ENCODE data around the gene RAD21L1.

RAD21L1 gene

DNA sequence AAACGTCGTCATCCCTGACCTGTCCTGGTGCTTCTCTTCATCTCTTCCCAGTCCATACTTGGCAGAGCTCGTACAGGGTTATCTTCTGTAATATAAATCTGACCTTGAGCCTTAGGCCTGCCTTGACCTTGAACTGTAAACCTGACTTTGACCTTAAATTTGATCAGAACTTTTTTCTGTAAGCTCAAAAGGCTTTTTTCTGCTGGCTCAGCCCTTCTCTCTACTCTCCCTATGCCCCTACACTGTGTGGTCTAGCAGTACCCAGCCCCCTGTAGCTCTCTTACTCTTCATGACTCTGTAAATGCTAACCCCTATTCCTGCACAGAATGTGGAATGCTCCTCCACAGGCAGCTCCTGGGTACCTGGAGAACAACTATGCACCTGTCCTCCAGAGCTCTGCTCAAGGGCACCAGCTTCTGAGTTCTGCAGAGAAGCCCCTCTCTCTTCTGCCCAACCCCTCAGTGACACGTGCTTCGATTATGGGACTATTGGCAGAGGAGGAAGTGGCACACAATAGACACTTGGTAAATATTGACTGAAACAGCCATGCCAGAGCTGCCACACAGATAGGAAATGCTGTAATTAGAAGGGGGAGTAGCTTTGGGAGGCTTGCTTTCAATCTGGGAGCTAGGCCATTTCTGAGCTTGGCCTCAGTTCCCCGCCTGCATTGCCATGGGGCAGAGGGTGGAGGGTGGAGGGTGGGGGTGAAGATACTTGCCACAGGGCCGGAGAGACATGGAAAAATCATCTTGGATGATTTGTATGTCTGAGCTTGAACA, 55.6 kb downstream of the RAD21L1 start:
- H3K9me3 ChIP-seq (ENCODE audit: control insufficient read depth, low read length) = no peaks in the 10 kb centered on the region
- H3K36me3 ChIP-seq (ENCODE audit: control insufficient read depth, insufficient read depth, low read length) = no peaks in the 10 kb centered on the region
- no peak overlapping the region for H3K4me3 ChIP-seq (ENCODE audit: insufficient read depth, low read depth, low read length)
- no peak overlapping the region for H3K27ac ChIP-seq (ENCODE audit: insufficient read depth, low read depth, low read length, poor library complexity, severe bottlenecking)
- no peaks in the 10 kb centered on the region for H3K27me3 ChIP-seq (ENCODE audit: control insufficient read depth, insufficient read depth, low read length, poor library complexity, severe bottlenecking)
- H3K4me1 ChIP-seq (ENCODE audit: control insufficient read depth, insufficient read depth, low read length) = peaks cover 4% of the 10 kb centered on the region
- 80 to 85% methylated on average over 7 of the region's 7 CpGs for whole genome bisulfite sequencing, 2 experiments

GRCh38 chr20:1282966-1283365, 57.1 kb downstream of the RAD21L1 start:
- H3K36me3 ChIP-seq (ENCODE audit: control insufficient read depth, insufficient read depth, low read length) = no peaks in the 10 kb centered on the region
- peaks cover 5% of the 10 kb centered on the region for H3K4me1 ChIP-seq (ENCODE audit: control insufficient read depth, insufficient read depth, low read length)
- H3K4me3 ChIP-seq (ENCODE audit: insufficient read depth, low read depth, low read length) = no peak overlapping the region
- 72 to 74% methylated on average over 3 of the region's 3 CpGs for WGBS, 2 experiments
- no peaks in the 10 kb centered on the region for H3K9me3 ChIP-seq (ENCODE audit: control insufficient read depth, low read length)
- H3K27ac ChIP-seq (ENCODE audit: insufficient read depth, low read depth, low read length, poor library complexity, severe bottlenecking) = no peak overlapping the region
- H3K27me3 ChIP-seq (ENCODE audit: control insufficient read depth, insufficient read depth, low read length, poor library complexity, severe bottlenecking) = no peaks in the 10 kb centered on the region

GRCh38 chr20:1283522-1284510, 58.0 kb downstream of the RAD21L1 start:
- H3K27me3 ChIP-seq (ENCODE audit: control insufficient read depth, insufficient read depth, low read length, poor library complexity, severe bottlenecking) = no peaks in the 10 kb centered on the region
- 93 to 94% methylated on average over 9 of the region's 9 CpGs for WGBS, 2 experiments
- no peaks in the 10 kb centered on the region for H3K36me3 ChIP-seq (ENCODE audit: control insufficient read depth, insufficient read depth, low read length)
- no peak overlapping the region for H3K4me3 ChIP-seq (ENCODE audit: insufficient read depth, low read depth, low read length)
- H3K4me1 ChIP-seq (ENCODE audit: control insufficient read depth, insufficient read depth, low read length) = peaks cover 5% of the 10 kb centered on the region
- H3K9me3 ChIP-seq (ENCODE audit: control insufficient read depth, low read length) = no peaks in the 10 kb centered on the region
- no peak overlapping the region for H3K27ac ChIP-seq (ENCODE audit: insufficient read depth, low read depth, low read length, poor library complexity, severe bottlenecking)

- peaks cover 5% of the 10 kb centered on the region for H3K4me1 ChIP-seq (ENCODE audit: control insufficient read depth, insufficient read depth, low read length)
- H3K9me3 ChIP-seq (ENCODE audit: control insufficient read depth, low read length) = no peaks in the 10 kb centered on the region
- WGBS, 2 experiments = 85 to 86% methylated on average over 9 of the region's 9 CpGs
- H3K36me3 ChIP-seq (ENCODE audit: control insufficient read depth, insufficient read depth, low read length) = no peaks in the 10 kb centered on the region
- H3K27ac ChIP-seq (ENCODE audit: insufficient read depth, low read depth, low read length, poor library complexity, severe bottlenecking) = no peak overlapping the region
- no peak overlapping the region for H3K4me3 ChIP-seq (ENCODE audit: insufficient read depth, low read depth, low read length)
- H3K27me3 ChIP-seq (ENCODE audit: control insufficient read depth, insufficient read depth, low read length, poor library complexity, severe bottlenecking) = no peaks in the 10 kb centered on the region
Measured at GRCh38 chr20:1286267-1287024, 60.6 kb downstream of the RAD21L1 start.

- no peaks in the 10 kb centered on the region for H3K27me3 ChIP-seq (ENCODE audit: control insufficient read depth, insufficient read depth, low read length, poor library complexity, severe bottlenecking)
- H3K4me1 ChIP-seq (ENCODE audit: control insufficient read depth, insufficient read depth, low read length) = peaks cover 5% of the 10 kb centered on the region
- H3K36me3 ChIP-seq (ENCODE audit: control insufficient read depth, insufficient read depth, low read length) = no peaks in the 10 kb centered on the region
- H3K4me3 ChIP-seq (ENCODE audit: insufficient read depth, low read depth, low read length) = no peak overlapping the region
- H3K9me3 ChIP-seq (ENCODE audit: control insufficient read depth, low read length) = no peaks in the 10 kb centered on the region
- 91 to 94% methylated on average over 1 of the region's 1 CpG for WGBS, 2 experiments
- H3K27ac ChIP-seq (ENCODE audit: insufficient read depth, low read depth, low read length, poor library complexity, severe bottlenecking) = no peak overlapping the region
Measured at GRCh38 chr20:1287306-1287705, 61.5 kb downstream of the RAD21L1 start.

DNA sequence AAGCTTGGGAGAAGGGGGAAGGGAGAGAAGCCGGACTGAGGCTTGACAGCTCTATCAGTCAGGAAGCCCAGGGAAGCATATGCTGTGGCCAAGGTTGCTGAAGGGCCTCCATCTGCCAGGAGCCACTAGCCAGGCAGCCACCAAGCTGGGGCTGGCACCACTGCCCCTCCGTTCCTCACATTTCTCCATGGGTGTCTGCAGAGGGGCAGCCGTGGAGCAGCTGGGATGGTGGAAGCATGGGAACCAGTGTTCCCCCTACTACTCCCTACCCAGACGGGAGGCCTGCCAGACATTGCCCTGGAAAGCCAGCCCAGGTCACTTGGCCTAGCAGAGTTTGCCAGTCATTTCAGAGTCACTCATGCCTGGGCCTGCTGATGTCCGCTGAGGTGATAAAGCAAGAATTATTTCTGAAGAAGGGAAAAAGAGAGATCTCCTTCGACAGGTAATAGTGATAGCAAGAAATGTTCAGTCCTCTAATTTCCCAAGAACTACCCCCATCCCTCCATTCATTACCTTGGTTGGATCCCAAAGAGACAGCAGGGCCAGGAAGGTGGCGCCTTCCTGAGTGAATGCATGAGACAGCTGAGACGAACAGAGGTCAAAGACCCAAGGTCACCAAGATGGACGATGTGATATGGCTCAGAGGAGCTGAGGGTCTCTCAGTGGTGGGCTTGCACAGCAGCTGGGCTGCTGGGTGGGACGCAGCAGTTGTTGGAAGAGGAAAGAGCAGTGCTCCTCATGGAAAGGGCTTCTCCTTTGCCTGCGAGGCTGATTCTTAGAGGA, 62.1 kb downstream of the RAD21L1 start:
- no peak overlapping the region for H3K27ac ChIP-seq (ENCODE audit: insufficient read depth, low read depth, low read length, poor library complexity, severe bottlenecking)
- 93 to 94% methylated on average over 10 to 11 of the region's 11 CpGs for WGBS, 2 experiments
- H3K9me3 ChIP-seq (ENCODE audit: control insufficient read depth, low read length) = no peaks in the 10 kb centered on the region
- no peak overlapping the region for H3K4me3 ChIP-seq (ENCODE audit: insufficient read depth, low read depth, low read length)
- H3K4me1 ChIP-seq (ENCODE audit: control insufficient read depth, insufficient read depth, low read length) = peaks cover 5% of the 10 kb centered on the region
- H3K36me3 ChIP-seq (ENCODE audit: control insufficient read depth, insufficient read depth, low read length) = no peaks in the 10 kb centered on the region
- H3K27me3 ChIP-seq (ENCODE audit: control insufficient read depth, insufficient read depth, low read length, poor library complexity, severe bottlenecking) = no peaks in the 10 kb centered on the region

DNA sequence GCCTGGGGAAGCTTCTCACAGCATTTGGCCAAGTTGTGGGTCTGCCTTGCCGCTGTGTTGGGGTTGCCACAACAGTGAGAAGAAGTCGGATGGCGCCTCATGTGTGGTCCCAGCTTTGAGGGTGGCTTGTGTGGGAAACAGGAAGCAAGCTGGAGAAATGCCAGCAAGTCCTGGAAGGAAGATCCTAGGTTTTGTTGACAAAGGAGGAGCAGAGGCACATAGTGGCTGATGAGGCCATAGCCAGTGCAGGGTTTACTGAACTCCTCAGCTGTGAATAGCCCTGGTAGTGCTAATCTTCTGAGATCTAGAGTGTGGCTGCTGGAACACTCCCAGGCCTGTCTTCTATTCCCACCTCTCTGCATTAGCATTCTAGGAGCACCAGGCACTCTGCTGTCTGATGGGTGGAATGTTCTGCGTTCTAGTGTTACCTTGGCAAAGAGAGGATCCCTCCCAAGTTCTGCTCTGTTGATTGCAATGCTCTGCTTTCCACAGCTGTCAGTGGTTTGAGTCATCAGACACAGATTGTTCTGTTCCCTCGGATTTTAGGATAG, 65.4 kb downstream of the RAD21L1 start:
- no peaks in the 10 kb centered on the region for H3K27me3 ChIP-seq (ENCODE audit: control insufficient read depth, insufficient read depth, low read length, poor library complexity, severe bottlenecking)
- 82 to 86% methylated on average over 5 of the region's 5 CpGs for WGBS, 2 experiments

DNA sequence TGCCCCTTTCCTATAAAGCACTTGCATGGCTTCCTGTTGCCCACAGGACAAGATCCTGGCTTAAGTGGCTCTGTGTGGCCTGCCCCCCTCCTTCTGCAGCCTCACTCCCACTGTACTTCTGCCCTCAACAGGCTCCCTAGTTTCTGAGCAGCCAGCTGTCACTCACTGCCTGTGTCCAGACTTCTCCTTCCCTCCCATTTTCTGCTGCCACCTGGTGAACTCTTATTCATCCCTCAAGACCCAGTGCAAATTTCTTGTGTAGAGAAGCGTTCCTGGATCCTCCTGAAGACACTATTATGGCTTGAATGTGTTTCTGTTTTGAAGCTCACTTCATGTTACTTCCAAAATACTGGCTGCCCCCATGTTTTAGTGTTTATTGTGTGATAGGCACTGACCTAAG, 66.8 kb downstream of the RAD21L1 start:
- H3K36me3 ChIP-seq (ENCODE audit: control insufficient read depth, insufficient read depth, low read length) = no peaks in the 10 kb centered on the region
- WGBS, 2 experiments = 75 to 80% methylated on average over 1 of the region's 1 CpG
- no peak overlapping the region for H3K4me3 ChIP-seq (ENCODE audit: insufficient read depth, low read depth, low read length)
- no peaks in the 10 kb centered on the region for H3K27me3 ChIP-seq (ENCODE audit: control insufficient read depth, insufficient read depth, low read length, poor library complexity, severe bottlenecking)
- no peaks in the 10 kb centered on the region for H3K4me1 ChIP-seq (ENCODE audit: control insufficient read depth, insufficient read depth, low read length)
- no peaks in the 10 kb centered on the region for H3K9me3 ChIP-seq (ENCODE audit: control insufficient read depth, low read length)
- no peak overlapping the region for H3K27ac ChIP-seq (ENCODE audit: insufficient read depth, low read depth, low read length, poor library complexity, severe bottlenecking)

More for the DNA sequence above, 65.4 kb downstream of the RAD21L1 start:
- Histone ChIP-seq H3K9me3 (ENCODE audit: control insufficient read depth, low read length) (no peaks in the 10 kb centered on the region), H3K27ac (ENCODE audit: insufficient read depth, low read depth, low read length, poor library complexity, severe bottlenecking) (no peak overlapping the region), H3K4me1 (ENCODE audit: control insufficient read depth, insufficient read depth, low read length) (peaks cover 3% of the 10 kb centered on the region), H3K36me3 (ENCODE audit: control insufficient read depth, insufficient read depth, low read length) (no peaks in the 10 kb centered on the region), H3K4me3 (ENCODE audit: insufficient read depth, low read depth, low read length) (no peak overlapping the region)

DNA sequence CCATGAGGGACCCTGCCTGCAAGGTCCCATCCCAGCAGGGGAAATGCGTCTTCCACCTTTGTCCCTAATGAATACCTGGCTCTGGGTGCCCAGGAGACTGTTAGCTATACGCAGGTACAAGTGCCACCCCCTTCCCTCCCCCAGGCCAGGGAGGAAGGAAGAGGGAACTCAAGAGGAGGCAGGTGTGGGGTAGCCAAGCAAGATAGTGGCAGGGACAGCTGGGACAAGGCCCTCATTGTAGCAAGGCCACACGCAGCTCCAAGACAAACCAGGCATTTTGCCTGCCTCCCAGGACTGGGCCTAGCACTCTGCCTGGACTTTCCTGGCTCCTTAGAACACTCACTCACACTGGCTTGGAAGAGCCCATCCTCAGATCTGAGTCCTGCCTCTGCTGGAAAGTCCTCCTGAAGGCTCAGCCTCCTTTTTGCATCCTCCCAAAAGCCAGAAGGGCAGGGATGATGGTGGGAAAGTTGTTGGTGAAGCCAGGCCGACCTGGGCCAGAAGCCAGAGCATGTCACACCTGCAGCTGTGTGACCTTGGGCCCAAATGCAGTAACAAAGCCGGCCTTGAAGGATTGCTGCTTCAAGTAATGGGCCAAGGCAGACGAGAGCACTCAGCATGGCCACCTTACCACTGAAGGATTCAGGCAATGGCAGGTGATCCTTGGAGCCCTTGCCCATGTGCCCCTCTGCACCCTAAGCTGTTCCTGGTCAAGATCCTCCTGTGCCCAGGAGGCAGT, 68.0 kb downstream of the RAD21L1 start:
- Histone ChIP-seq H3K4me3 (ENCODE audit: insufficient read depth, low read depth, low read length) (no peak overlapping the region), H3K27ac (ENCODE audit: insufficient read depth, low read depth, low read length, poor library complexity, severe bottlenecking) (no peak overlapping the region), H3K9me3 (ENCODE audit: control insufficient read depth, low read length) (no peaks in the 10 kb centered on the region), H3K4me1 (ENCODE audit: control insufficient read depth, insufficient read depth, low read length) (no peaks in the 10 kb centered on the region), H3K27me3 (ENCODE audit: control insufficient read depth, insufficient read depth, low read length, poor library complexity, severe bottlenecking) (no peaks in the 10 kb centered on the region), H3K36me3 (ENCODE audit: control insufficient read depth, insufficient read depth, low read length) (no peaks in the 10 kb centered on the region)
- WGBS, 2 experiments = 87 to 91% methylated on average over 6 of the region's 6 CpGs
